IMR-90 (cell line): Measurements from ENCODE around the gene GBE1. TPM values are rescaled to one million over a fixed set of nuclear protein-coding genes. Genes with fewer than 3 reads are reported as not detected.

Experiments used
- ATAC-seq: fragments of 200-7000 bp; cut with Tn5 transposase; 2 replicates; pipeline ENCODE4 v1.9.1; 2020; ENCODE audit warnings: low read depth, mild to moderate bottlenecking, moderate library complexity
- BruUV-seq: library from RNA; stranded (reverse); fragments of 400-500 nt; replicated peaks from 2 replicates; lab custom pipeline; 2021; lab: Mats Ljungman, UMichigan
- CTCF ChIA-PET: fragments of 300-600 bp; formaldehyde crosslinking; extraction: SDS; loops from one replicate; lab custom pipeline; 2021; ENCODE audit warnings: antibody characterized with exemption; lab: Yijun Ruan, JAX
- POLR2A ChIA-PET: fragments of 300-600 bp; sonication (Branson Sonifier 250); formaldehyde crosslinking; loops from one replicate; lab custom pipeline; 2022; ENCODE audit warnings: antibody characterized with exemption; ENCODE audit not compliant: unreplicated experiment; lab: Charles Lee
- DNase-seq: peaks from one replicate; pipeline ENCODE4 v3.0.0; 2013
- H2AFZ ChIP-seq: replicated peaks from 2 replicates; pipeline ENCODE3; 2013; ENCODE audit warnings: low read length, mild to moderate bottlenecking; ENCODE audit not compliant: poor library complexity
- H2AK5ac ChIP-seq: 2 replicates; pipeline ENCODE4 v1.6.1; 2013; ENCODE audit warnings: low read depth, low read length, inconsistent platforms
- H2AK9ac ChIP-seq: replicated peaks from 2 replicates; pipeline ENCODE3; 2013; ENCODE audit warnings: mild to moderate bottlenecking, low read depth, low read length, moderate library complexity; ENCODE audit not compliant: poor library complexity
- H2BK120ac ChIP-seq: 2 replicates; pipeline ENCODE4 v1.6.1; 2013; ENCODE audit warnings: low read depth, low read length, inconsistent platforms
- H2BK15ac ChIP-seq: 3 replicates; pipeline ENCODE4 v1.6.1; 2013; ENCODE audit warnings: low read depth, low read length, inconsistent platforms
- H2BK20ac ChIP-seq: 2 replicates; pipeline ENCODE4 v1.6.1; 2013; ENCODE audit warnings: low read depth, mild to moderate bottlenecking, inconsistent platforms, low read length, moderate library complexity
- H2BK5ac ChIP-seq: 2 replicates; pipeline ENCODE4 v1.6.1; 2013; ENCODE audit warnings: mild to moderate bottlenecking, low read depth, low read length, inconsistent platforms; ENCODE audit not compliant: poor library complexity, severe bottlenecking
- H3K14ac ChIP-seq: replicated peaks from 2 replicates; pipeline ENCODE4 v1.6.1; 2013; ENCODE audit warnings: low read depth, low read length, inconsistent platforms
- H3K18ac ChIP-seq: 2 replicates; pipeline ENCODE4 v1.6.1; 2013; ENCODE audit warnings: low read depth, low read length, control low read depth
- H3K23ac ChIP-seq: 2 replicates; pipeline ENCODE4 v1.6.1; 2013; ENCODE audit warnings: low read depth, low read length, inconsistent platforms
- H3K27ac ChIP-seq: 2 replicates; pipeline ENCODE4 v1.5.1; 2013; ENCODE audit warnings: mild to moderate bottlenecking, control low read depth, low read length; ENCODE audit not compliant: insufficient read depth
- H3K27me3 ChIP-seq: 2 replicates; pipeline ENCODE4 v1.6.1; 2013; ENCODE audit warnings: low read length; ENCODE audit not compliant: control insufficient read depth, insufficient read depth
- H3K36me3 ChIP-seq: 2 replicates; pipeline ENCODE4 v1.6.1; 2013; ENCODE audit warnings: low read length, mixed read lengths; ENCODE audit not compliant: control insufficient read depth, insufficient read depth
- H3K4ac ChIP-seq: 2 replicates; pipeline ENCODE4 v1.6.1; 2013; ENCODE audit warnings: low read depth, low read length, inconsistent platforms
- H3K4me1 ChIP-seq: 2 replicates; pipeline ENCODE4 v1.6.1; 2013; ENCODE audit warnings: low read length, mixed read lengths; ENCODE audit not compliant: control insufficient read depth, insufficient read depth
- H3K4me2 ChIP-seq: 2 replicates; pipeline ENCODE4 v1.6.1; 2013; ENCODE audit warnings: low read depth, mild to moderate bottlenecking, control low read depth, low read length, moderate library complexity
- H3K4me3 ChIP-seq: 2 replicates; pipeline ENCODE4 v1.5.1; 2013; ENCODE audit warnings: low read depth, mild to moderate bottlenecking, control low read depth, low read length, moderate library complexity; ENCODE audit not compliant: insufficient read depth
- H3K56ac ChIP-seq: 2 replicates; pipeline ENCODE4 v1.6.1; 2013; ENCODE audit warnings: low read length, inconsistent platforms; ENCODE audit not compliant: insufficient read depth; ENCODE audit errors: extremely low read depth
- H3K79me1 ChIP-seq, 2 experiments: 2 replicates each; pipeline ENCODE4 v1.6.1; 2013; ENCODE audit warnings: low read length in 2 of 2, inconsistent platforms in 1 of 2, low read depth in 1 of 2
- H3K9ac ChIP-seq: 2 replicates; pipeline ENCODE4 v1.6.1; 2013; ENCODE audit warnings: low read depth, low read length, control low read depth
- H3K9me1 ChIP-seq: 2 replicates; pipeline ENCODE4 v1.6.1; 2013; ENCODE audit warnings: low read length, inconsistent platforms; ENCODE audit not compliant: insufficient read depth
- H3K9me3 ChIP-seq: 2 replicates; pipeline ENCODE4 v1.6.1; 2013; ENCODE audit warnings: low read length; ENCODE audit not compliant: control insufficient read depth, insufficient read depth
- H4K20me1 ChIP-seq: 2 replicates; pipeline ENCODE4 v1.6.1; 2013; ENCODE audit warnings: low read length, inconsistent platforms; ENCODE audit not compliant: insufficient read depth
- H4K5ac ChIP-seq: 2 replicates; pipeline ENCODE4 v1.6.1; 2013; ENCODE audit warnings: mild to moderate bottlenecking, low read depth, low read length, control low read depth
- H4K8ac ChIP-seq, 2 experiments: 2 replicates each; pipeline ENCODE4 v1.6.1; 2013; ENCODE audit warnings: low read depth in 2 of 2, low read length in 2 of 2, control low read depth in 1 of 2, inconsistent platforms in 1 of 2
- H4K91ac ChIP-seq: 2 replicates; pipeline ENCODE4 v1.6.1; 2013; ENCODE audit warnings: low read depth, low read length, inconsistent platforms; ENCODE audit not compliant: insufficient read depth
- BHLHE40 ChIP-seq: fragments of 150-350 bp; IDR thresholded peaks from 2 replicates; pipeline ENCODE4 v1.6.1; 2016; ENCODE audit warnings: mild to moderate bottlenecking, low read depth, low read length
- CEBPB ChIP-seq: IDR thresholded peaks from 2 replicates; pipeline ENCODE4 v1.6.1; 2012; ENCODE audit warnings: low read depth, low read length, improper control_type of control experiment
- CHD1 ChIP-seq: IDR thresholded peaks from 2 replicates; pipeline ENCODE4 v1.6.1; 2012; ENCODE audit warnings: low read depth, low read length, improper control_type of control experiment
- FOS ChIP-seq: fragments of 150-350 bp; IDR thresholded peaks from 2 replicates; pipeline ENCODE4 v1.6.1; 2016; ENCODE audit warnings: low read depth, low read length
- MAFK ChIP-seq: IDR thresholded peaks from 2 replicates; pipeline ENCODE4 v1.6.1; 2012; ENCODE audit warnings: low read depth, low read length, improper control_type of control experiment
- MAZ ChIP-seq: IDR thresholded peaks from 2 replicates; pipeline ENCODE4 v1.6.1; 2012; ENCODE audit warnings: low read depth, mild to moderate bottlenecking, low read length, improper control_type of control experiment, moderate library complexity, borderline replicate concordance
- MXI1 ChIP-seq: IDR thresholded peaks from 2 replicates; pipeline ENCODE4 v1.6.1; 2012; ENCODE audit warnings: low read depth, mild to moderate bottlenecking, low read length, moderate library complexity, borderline replicate concordance
- POLR2A ChIP-seq: IDR thresholded peaks from 2 replicates; pipeline ENCODE4 v1.6.1; 2012; ENCODE audit warnings: mild to moderate bottlenecking, low read depth, low read length
- RAD21 ChIP-seq: IDR thresholded peaks from 2 replicates; pipeline ENCODE4 v1.6.1; 2012; ENCODE audit warnings: low read length, improper control_type of control experiment
- RCOR1 ChIP-seq: IDR thresholded peaks from 2 replicates; pipeline ENCODE4 v1.6.1; 2012; ENCODE audit warnings: mild to moderate bottlenecking, low read length, improper control_type of control experiment; ENCODE audit not compliant: insufficient replicate concordance
- RFX5 ChIP-seq: IDR thresholded peaks from 2 replicates; pipeline ENCODE4 v1.8.0; 2012; ENCODE audit warnings: low read depth, mild to moderate bottlenecking, low read length, moderate library complexity
- SMC3 ChIP-seq: fragments of 150-350 bp; IDR thresholded peaks from 2 replicates; pipeline ENCODE4 v1.6.1; 2016; ENCODE audit warnings: low read depth, mild to moderate bottlenecking, antibody characterized with exemption, low read length, moderate library complexity
- WGBS, 2 experiments: methylation state at CpG; one replicate each; pipeline versions ENCODE4 v1.1.5 to v1.1.7; 2013; ENCODE audit warnings: missing lambda C conversion rate in 2 of 2; ENCODE audit not compliant: insufficient read length in 1 of 2; ENCODE audit errors: extremely low coverage in 2 of 2; 5-methylcytosine and 5-hydroxymethylcytosine counted together
- dilution Hi-C: fragments of 300-500 bp; cut with HindIII; formaldehyde crosslinking; loops from one replicate; pipeline ENCODE4 v1.14.3; 2018; ENCODE audit warnings: low sequenced_read_pairs; ENCODE audit not compliant: unreplicated experiment
- in situ Hi-C: fragments of 300-500 bp; cut with MboI; formaldehyde crosslinking; loops from 3 replicates; pipeline ENCODE4 v1.14.3; 2019; ENCODE audit warnings: low sequenced_read_pairs, inconsistent platforms, mixed read lengths
- intact Hi-C: fragments of 100-400 bp; cut with micrococcal nuclease; formaldehyde crosslinking; loops from 2 replicates; pipeline ENCODE4 v1.10.0; 2022
- polyA plus RNA-seq, 3 experiments: library from polyadenylated mRNA; depleted of rRNA; stranded (reverse); fragments of >200 nt; gene quantifications; 2 replicates each; pipeline ENCODE4 v1.2.3, GENCODE V29; 2012; ENCODE audit warnings: low replicate concordance in 1 of 3
- total RNA-seq: library from RNA; depleted of rRNA; stranded (reverse); fragments of >200 nt; gene quantifications from 2 replicates; pipeline ENCODE4 v1.2.3, GENCODE V29; 2012
- TF ChIP-seq, protein P1 (sequence below): fragments of 150-350 bp; IDR thresholded peaks from 2 replicates; pipeline ENCODE4 v1.6.1; 2016; ENCODE audit warnings: low read depth, mild to moderate bottlenecking, low read length, moderate library complexity, borderline replicate concordance
- TF ChIP-seq, protein P2 (sequence below): fragments of 150-350 bp; IDR thresholded peaks from 2 replicates; pipeline ENCODE4 v1.6.1; 2017; ENCODE audit warnings: mild to moderate bottlenecking, antibody characterized with exemption, low read length, low read depth

Gene GBE1
- total and polyA plus RNA-seq, 2 of the 4 experiments (the other 2 are of a cell fraction), result 36.7 to 90.3 TPM

DNA sequence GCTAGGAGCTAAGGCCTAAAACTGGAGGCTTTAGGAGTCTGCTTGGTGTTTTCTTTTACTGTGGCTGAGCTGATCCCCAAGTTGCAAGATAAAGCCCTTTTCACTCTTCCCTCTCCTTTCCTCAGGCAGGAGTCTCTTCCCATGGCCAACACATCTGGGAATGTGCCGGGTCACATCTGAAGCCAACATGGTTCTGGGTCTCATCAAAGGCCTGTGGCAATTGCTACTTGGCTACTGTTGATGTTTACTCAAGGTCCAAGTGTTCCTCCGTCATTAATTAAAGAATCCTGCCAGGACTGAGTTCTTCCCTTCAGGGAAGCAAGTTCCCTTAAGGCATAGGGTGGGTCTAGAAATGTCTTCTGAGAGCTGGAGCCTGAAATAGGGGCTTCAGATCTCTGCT, 230.2 kb downstream of the GBE1 start:
- no TSS peak for BruUV-seq
- no peak overlapping the region for H3K56ac ChIP-seq
- no peaks in the 10 kb centered on the region for H4K20me1 ChIP-seq
- no peak overlapping the region for H2BK5ac ChIP-seq
- no peak overlapping the region for H4K8ac ChIP-seq
- DNase-seq (no peak), ATAC-seq (no peak)
- H2BK120ac ChIP-seq, result no peak overlapping the region
- H3K27me3 ChIP-seq, result no peaks in the 10 kb centered on the region
- dilution Hi-C loops, result no loop called here
- H3K79me1 ChIP-seq, result no peaks in the 10 kb centered on the region
- no peaks in the 10 kb centered on the region; the same call in 1 of the 2 replicates for H3K9me1 ChIP-seq
- ChIA-PET POLR2A (no interaction called here), CTCF (no interaction called here)
- H3K9ac ChIP-seq, result no peak overlapping the region
- H3K14ac ChIP-seq, result no peak overlapping the region
- no peak overlapping the region for H3K4me2 ChIP-seq
- H2BK15ac ChIP-seq, result no peak overlapping the region
- H4K5ac ChIP-seq, result no peak overlapping the region
- no peak overlapping the region for H3K4me3 ChIP-seq
- H3K9me3 ChIP-seq, result no peaks in the 10 kb centered on the region
- H3K36me3 ChIP-seq, result peaks cover 13% of the 10 kb centered on the region
- no peak for TF ChIP-seq RFX5
- TF ChIP-seq BHLHE40, result no peak
- no peak for TF ChIP-seq MAZ
- no peak for TF ChIP-seq SMC3
- TF ChIP-seq RAD21, result no peak
- TF ChIP-seq RCOR1, result no peak
- no peak for TF ChIP-seq FOS
- TF ChIP-seq, protein P1, sequence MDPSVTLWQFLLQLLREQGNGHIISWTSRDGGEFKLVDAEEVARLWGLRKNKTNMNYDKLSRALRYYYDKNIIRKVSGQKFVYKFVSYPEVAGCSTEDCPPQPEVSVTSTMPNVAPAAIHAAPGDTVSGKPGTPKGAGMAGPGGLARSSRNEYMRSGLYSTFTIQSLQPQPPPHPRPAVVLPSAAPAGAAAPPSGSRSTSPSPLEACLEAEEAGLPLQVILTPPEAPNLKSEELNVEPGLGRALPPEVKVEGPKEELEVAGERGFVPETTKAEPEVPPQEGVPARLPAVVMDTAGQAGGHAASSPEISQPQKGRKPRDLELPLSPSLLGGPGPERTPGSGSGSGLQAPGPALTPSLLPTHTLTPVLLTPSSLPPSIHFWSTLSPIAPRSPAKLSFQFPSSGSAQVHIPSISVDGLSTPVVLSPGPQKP, result no peak
- no peak for TF ChIP-seq MAFK
- no peak for TF ChIP-seq CEBPB
- no peak for TF ChIP-seq POLR2A
- no peak for TF ChIP-seq CHD1
- TF ChIP-seq, protein P2, sequence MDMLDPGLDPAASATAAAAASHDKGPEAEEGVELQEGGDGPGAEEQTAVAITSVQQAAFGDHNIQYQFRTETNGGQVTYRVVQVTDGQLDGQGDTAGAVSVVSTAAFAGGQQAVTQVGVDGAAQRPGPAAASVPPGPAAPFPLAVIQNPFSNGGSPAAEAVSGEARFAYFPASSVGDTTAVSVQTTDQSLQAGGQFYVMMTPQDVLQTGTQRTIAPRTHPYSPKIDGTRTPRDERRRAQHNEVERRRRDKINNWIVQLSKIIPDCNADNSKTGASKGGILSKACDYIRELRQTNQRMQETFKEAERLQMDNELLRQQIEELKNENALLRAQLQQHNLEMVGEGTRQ, result no peak
- no peak for TF ChIP-seq MXI1
- H3K4me1 ChIP-seq, result no peaks in the 10 kb centered on the region
- H2AK9ac ChIP-seq, result no peak overlapping the region
- no peak overlapping the region for H3K18ac ChIP-seq
- H4K91ac ChIP-seq, result no peak overlapping the region
- intact Hi-C loops, result no loop called here
- no peak overlapping the region for H2AK5ac ChIP-seq
- in situ Hi-C loops, result no loop called here
- no peak overlapping the region for H2BK20ac ChIP-seq
- no peak overlapping the region for H3K27ac ChIP-seq
- no CpG with 5 or more reads among the region's 2 CpGs for WGBS, 2 experiments
- H3K4ac ChIP-seq, result no peak overlapping the region
- no peak overlapping the region for H2AFZ ChIP-seq
- no peak overlapping the region for H3K23ac ChIP-seq
